ENCODE measurements around the gene KRTAP13-1.

The KRTAP13-1 gene, protein sequence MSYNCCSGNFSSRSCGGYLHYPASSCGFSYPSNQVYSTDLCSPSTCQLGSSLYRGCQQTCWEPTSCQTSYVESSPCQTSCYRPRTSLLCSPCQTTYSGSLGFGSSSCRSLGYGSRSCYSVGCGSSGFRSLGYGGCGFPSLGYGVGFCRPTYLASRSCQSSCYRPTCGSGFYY

DNA sequence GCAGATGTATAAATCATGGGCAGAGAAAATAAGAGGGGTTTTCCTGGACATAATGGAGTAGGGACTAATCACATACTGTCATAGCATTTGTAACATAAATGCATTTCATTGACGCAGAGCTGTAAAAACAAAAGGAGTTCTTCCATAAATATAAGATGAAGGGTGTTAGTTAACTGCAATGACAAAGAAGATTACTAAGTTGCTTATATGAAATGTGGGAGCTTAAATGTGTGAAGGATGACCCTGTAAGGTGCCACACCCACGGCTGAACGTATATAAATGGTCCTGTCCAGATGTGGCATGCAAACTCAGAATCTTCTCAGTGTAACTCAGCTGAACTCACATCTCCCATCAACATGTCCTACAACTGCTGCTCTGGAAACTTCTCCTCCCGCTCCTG, at the start of gene KRTAP13-1:
KRTAP13-1 (plus strand) TSS at position 301 of the 400 bp plus-strand sequence; CDS start at position 357, 56 bp downstream.
- no peak for DNase-seq (ENCODE audit: low read depth)

DNA sequence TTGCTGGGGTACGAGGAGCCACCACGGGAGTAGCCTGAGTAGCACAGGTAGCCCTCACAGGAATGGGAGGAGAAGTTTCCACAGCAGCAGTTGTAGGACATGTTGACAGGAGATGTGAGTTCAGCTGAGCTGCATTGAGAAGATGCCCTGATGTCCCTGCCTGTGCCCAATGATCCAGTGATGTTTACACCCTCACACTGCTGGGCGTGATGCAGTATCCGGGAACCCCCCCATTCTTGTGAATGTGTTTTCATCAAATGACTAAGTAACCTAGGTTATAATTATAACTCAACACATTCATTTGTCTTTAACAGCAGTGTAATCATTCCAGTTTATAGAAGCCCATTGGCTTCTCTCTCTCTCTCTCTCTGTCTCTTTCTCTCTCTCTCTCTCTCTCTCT, 47.3 kb upstream of the KRTAP13-1 start, which contains the start of gene KRTAP23-1:
KRTAP23-1 (minus strand) TSS at position 101 of the 400 bp plus-strand sequence; CDS start at position 101, 0 bp downstream.
- no peak for DNase-seq (ENCODE audit: low read depth)

DNA sequence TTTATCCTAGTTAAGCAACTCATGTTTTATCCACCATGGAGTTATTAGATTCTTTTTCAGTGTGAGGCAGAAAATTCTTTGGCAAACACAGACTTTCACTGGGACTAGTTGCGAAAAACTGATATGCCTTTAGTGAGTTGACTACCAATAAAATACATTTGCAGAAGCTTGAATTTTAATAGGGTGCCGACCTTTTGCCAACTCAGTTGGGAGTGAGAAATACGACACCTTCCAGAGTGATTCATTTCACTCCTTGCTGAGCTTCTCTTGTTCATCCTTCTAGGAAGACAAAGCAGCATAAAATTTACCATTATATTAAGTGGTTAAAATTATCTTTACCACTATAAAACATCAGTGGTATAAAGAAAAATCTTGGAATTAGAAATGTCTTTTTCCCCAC, 46.3 kb upstream of the KRTAP13-1 start:
- DNase-seq (ENCODE audit: low read depth): no peak

DNA sequence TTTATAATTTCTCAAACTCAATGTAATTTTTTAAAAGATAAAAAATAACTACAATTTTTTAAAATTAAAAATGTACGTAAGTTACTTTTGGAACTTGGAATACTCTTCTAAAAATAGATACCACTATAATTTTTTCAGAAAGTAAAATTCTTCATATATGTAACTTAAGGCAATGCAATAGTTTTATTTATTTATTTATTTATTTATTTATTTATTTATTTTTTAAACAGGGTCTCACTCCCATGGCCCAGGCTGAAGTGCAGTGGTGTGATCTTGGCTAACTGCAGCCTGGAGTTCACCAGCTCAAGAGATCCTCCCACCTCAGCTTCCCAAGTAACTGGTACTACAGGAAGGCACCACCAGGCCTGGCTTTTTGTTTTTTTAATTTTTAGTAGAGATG, 44.3 kb upstream of the KRTAP13-1 start:
- DNase-seq (ENCODE audit: low read depth): no peak

DNA sequence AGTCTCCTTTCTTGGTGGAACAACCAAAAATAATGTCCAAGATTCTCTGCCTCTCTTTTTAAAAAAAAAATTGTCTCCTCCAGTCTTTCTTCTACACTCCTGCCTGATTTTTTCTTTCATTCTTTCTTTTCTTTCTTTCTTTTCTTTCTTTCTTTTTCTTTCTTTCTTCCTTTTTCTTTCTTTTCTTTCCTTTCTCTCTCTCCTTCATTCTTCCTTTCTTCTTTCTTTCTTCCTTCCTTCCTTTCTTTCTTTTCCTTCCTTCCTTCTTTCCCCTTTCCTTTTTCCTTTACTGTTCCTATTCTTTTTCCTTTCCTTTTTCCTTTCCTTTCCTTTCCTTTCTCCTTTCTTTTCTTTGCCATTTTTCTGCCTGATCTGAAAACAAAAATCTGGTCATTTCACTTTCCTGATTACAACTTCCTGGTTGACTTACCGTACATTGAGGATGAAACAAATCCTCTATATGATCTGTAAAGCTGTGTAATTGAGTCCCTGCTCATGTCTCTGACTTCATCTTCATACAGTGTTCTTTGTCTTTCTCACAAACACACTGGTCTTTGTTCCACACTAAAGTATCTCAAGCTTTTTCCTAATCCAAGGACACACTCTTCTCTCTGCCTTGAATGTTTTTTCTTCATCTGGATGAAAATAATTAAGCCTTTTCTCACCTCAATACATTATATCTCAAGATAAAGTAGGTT, 41.4 kb upstream of the KRTAP13-1 start:
- DNase-seq (ENCODE audit: low read depth): no peak

DNA sequence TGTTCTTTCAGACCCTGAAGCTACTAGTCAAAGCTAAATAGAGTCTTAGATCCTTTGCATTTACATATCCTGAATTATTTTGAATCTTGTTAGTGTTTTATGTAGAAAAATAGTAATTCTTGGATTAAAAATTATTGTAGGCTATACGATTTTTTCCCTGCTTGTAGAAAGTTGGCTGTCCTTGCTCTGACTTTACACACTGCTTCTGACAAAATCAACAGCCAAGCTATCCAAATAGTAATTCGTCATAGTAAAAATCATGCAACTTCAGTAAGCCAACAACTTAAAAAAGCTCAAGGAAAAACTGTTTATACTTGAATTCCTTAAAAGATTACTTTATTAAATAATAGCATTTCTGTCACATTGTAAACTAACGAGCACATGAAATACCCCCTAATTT, 39.9 kb upstream of the KRTAP13-1 start:
- DNase-seq (ENCODE audit: low read depth): no peak

DNA sequence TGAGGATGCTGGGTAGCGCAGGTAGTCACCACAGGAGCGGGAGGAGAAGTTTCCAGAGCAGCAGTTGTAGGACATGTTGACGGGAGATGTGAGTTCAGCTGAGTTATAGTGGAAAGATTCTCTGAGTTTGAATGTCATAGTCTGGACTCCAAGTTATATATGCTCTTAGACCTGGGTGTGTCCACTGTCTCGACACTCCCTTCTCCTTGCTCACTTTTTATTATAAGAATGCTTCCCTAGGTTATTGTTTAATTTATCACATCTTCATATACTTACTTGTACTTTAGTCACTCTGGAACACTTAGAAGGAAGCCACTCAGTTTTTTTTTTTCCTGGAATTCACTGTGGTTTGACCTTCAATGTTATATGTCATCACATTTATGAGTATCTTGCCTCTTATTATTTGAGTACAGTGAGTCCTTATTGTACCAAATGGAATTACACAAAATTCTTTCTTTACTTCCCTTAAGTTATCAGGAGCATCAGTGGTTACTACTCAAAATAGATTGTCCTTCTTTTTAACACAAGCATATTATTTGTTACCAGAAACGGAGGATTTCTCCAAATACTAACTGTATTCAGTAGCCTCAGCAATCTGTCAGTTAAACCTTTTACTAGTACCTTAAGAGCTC, 23.6 kb upstream of the KRTAP13-1 start, which contains the start of gene KRTAP13-2:
KRTAP13-2 (minus strand) TSS at position 133 of the 632 bp plus-strand sequence; CDS start at position 75, 58 bp downstream.
- DNase-seq (ENCODE audit: low read depth): no peak

DNA sequence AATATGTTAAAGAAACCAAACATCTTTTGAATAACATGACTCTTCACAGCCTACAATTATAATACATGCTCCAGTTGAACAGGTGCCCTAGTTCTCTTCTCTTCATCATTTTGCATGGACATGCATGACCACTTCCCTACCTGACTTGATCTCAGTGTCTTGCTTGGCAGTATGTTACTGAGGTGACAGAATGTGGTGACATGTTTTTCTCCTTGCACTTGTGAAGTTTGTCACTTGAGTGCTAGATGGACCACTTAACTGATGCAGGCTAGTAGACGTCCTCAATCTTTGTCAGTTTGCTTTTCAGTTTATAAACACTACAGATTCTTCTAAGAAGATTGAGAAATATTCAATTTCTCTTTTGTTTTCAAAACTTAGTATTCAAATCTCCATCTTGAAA, 13.6 kb upstream of the KRTAP13-1 start:
- no peak for DNase-seq (ENCODE audit: low read depth)

DNA sequence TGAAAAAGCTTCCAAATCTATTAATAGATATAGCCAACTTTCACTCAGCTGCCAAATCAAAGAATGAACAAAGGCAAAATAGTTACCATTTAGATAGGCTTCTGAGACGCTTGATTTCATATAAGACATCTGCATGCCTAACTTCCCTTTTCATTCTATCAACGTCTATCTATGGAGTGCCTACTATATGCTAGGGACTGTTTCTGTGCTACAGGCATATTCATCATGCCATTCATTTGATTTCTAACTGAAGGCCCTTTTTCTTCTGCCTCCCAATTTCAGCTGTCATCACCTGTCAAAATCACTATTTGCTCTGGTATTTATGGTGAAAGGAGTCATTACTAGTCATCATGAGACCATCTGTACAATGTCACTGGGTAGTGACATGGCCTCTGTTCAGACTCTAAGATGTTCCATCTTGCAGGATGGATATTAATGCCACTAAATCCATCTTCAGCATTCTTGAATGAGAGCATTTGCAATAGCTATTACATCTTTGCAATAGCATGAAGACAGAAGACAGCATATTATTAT, 4.3 kb upstream of the KRTAP13-1 start:
- no peak for DNase-seq (ENCODE audit: low read depth)

DNA sequence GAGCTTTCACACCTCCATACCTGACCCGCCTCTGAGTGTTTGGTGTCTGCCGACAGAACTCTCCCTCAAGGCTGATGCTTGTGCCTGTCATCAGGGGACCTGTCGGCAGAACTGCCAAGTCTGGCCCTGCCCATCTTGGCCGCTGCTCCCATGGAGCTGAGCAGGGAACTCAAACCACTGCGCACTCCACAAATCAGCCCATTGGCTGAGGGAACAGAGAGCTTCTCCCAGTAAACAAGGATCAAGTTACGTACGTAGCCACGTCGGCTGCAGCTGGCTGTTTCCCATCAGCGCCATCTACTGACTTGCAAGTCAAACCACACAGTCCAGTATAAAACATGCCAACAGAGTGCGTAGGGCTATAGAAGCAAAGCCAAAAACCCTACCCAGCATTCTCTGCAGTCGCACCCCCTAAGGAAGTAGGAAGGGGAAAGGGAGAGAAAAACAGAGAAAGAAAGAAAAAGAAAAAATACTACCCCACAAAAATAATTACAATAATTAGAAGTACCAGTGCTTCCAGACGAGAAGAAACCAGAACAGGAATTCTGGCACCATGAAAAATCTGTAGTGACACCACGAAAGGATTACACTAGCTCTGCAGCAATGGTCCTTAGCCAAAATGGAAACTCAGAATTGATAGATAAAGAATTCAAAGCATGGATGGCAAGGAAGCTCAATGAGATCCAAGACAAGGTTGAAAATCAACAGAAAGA, 13.1 kb downstream of the KRTAP13-1 start:
- no peak for DNase-seq (ENCODE audit: low read depth)

DNA sequence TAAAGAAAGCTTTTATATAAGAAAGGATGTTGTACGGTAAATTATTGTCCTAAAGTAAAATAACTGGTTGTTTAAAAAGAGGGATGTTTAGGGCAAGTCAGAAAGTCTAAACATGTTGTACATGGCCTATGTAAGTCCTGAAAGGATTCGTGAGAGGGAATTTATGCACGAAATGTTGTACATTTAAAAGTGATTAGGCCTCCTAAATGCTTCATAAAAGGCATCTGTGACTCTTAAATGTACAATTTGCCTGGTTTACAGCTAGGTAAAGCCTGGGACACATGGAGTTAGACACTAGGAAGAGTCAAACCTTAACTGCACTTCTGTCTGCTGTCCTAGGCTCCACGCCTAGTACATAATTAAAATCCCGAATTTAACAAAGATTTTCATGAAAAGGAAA, 20.2 kb downstream of the KRTAP13-1 start:
- DNase-seq (ENCODE audit: low read depth): no peak

DNA sequence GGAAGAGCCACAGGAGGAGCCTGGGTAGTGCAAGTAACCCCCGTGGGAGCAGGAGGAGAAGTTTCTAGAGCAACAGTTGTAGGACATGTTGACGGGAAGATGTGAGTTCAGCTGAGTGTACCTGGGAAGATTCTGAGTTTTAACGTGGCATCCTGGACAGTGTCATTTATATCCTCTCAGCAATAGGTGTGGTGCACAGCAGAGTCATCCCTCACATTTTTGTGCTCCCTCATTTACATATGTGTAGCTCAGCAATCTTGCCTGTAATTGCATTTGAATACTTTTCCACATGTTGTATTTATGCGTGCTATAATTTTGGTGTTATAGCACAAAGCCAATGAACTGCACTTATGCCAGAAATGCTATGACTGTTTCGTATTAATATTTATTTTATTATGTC, 30.0 kb downstream of the KRTAP13-1 start, which contains the start of gene KRTAP13-3:
KRTAP13-3 (minus strand) TSS at position 101 of the 400 bp plus-strand sequence; CDS start at position 87, 14 bp downstream.
- no peak for DNase-seq (ENCODE audit: low read depth)

DNA sequence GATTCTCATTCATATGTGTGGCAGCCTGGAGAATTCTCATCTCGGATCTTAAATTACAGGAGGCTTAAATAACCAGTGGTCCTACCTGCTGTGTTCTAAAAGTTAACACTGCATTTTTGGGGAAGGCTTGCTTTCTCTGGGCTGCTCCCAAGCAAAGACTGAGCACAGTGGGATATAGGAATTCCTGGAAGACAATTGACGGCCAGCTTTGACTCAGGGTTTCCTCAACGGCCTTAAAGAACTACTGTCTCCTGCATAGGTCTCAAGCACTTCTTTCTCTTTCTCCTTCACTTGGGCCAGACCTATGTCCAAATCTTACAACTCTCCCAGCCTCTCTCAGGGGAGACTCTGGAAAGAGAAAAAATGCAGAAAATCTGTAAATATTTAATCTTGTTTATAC, 30.9 kb downstream of the KRTAP13-1 start:
- no peak for DNase-seq (ENCODE audit: low read depth)

DNA sequence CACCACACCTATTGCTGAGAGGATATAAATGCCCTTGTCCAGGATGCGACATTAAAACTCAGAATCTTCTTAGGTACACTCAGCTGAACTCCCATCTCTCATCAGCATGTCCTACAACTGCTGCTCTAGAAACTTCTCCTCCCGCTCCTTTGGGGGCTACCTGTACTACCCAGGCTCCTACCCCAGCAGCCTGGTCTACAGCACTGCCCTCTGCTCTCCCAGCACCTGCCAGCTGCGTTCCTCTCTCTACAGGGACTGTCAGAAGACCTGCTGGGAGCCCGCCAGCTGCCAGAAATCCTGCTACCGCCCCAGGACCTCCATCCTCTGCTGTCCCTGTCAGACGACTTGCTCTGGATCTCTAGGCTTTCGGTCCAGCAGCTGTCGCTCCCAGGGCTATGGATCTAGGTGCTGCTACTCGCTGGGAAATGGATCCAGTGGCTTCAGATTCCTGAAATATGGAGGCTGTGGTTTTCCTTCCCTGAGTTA, 34.4 kb downstream of the KRTAP13-1 start, which contains the start of gene KRTAP13-4:
KRTAP13-4 (plus strand) TSS at position 51 of the 486 bp plus-strand sequence; CDS start at position 107, 56 bp downstream.
- no peak for DNase-seq (ENCODE audit: low read depth)

DNA sequence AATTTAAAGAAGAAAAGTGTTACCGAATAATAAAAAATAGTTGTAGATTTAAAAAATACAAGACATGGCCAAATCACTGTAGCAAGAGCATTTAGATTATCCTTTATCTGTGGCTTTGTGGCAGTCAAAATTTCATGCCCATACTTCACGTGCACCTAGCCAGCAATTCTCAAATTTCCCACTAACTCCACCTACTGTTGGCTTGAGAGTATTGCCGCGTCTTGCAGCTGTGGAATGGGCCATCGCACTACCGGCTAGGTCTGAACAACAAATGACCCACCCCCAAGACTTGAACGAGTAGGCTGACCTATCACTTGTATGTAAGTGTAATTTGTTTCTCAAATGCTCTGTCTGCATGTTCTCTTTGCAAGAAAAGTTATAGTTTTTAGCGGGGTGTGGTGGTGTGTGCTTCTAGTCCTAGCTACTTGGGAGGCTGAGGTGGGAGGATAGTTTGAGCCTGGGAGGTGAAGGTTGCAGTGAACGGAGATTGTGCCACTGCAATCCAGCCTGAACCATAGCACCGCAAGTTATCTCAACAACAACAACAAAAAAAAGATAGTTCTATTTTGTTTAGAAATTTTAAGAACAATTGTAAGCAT, 38.3 kb downstream of the KRTAP13-1 start:
- no peak for DNase-seq (ENCODE audit: low read depth)

DNA sequence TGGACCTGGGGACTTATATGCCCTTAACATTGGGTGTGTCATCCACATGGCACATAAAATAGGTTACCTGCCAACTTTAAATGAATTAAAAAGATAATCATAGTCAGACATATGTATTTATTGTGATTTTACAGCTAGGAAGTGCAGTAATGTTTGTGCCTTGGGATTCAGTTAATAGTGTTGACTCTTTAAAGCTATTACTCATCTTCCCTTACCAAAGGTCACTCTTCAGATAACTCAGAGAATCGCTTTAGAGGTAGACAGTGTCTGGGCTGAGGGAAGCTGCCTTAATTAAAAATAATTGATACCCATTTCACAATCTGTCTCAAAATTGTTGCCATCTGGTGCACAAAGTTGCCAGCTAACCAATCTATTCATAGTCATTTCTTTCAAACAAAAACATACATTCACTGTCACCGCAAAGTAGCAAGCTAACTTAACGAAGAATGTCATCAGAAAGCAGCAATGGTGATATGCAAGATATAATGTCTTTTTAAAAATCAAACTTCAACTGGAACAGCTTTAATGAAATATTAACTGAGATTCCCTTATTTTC, 41.3 kb downstream of the KRTAP13-1 start:
- no peak for DNase-seq (ENCODE audit: low read depth)

DNA sequence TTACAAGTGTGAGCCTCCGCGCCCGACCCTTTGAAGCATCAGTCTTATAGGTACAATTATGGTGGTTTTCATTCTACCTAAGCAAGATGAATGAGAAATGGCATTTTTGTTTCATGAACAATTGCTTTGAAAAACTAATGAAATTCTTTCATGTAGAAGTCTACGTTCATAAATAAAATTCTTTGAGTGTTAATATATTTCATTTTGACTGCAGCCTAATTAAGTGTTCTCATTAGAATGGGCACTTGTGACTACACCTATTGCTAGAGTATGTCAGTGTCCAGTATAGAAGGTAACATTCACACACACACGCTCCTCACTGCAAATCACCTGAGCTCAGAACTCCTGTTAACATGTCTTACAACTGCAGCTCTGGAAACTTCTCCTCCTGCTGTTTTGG, 44.1 kb downstream of the KRTAP13-1 start, which contains the start of gene KRTAP15-1:
KRTAP15-1 (plus strand) TSS at position 301 of the 400 bp plus-strand sequence; CDS start at position 354, 53 bp downstream.
- no peak for DNase-seq (ENCODE audit: low read depth)

DNA sequence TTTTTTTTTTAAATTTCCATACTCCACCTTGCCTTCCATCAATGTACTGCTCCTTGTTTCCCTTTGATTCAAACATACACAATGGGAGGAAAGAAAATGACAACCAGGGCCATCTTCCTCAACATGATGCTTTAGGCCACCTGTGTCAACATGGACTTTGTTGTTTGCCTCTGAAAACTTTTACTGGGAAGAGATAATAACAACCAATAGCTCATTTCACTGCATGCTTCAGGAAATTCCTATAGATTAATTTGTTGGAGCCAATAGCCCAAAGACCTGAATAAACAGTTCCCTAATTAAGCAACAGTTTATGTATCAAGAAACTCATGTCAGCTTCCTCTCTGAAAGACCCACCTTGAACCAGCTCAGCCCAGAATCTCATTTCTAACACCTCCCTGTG, 47.4 kb downstream of the KRTAP13-1 start:
- DNase-seq (ENCODE audit: low read depth): no peak

DNA sequence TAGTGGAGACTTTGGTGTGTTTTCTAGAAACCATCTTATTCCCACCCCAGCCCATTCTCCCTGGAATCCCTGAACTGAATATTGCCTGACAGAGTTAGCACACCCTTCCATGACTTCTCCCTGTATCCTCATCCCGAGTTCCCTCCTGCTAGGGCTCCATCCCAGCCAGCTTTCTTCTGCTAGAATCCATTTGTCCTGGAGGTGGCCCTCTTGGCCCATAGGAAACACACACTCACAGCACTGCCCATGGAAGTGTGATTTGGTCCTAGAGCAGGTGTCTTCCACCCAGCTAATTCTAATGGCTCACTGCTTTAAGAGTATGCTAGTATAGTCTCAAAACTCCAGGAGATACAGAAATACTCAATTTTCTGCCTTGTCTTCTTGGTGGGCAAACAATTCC, 48.4 kb downstream of the KRTAP13-1 start:
- no peak for DNase-seq (ENCODE audit: low read depth)

Measured in activated T-helper 9 cell treated with anti-CD3 and anti-CD28 coated beads, Interleukin-2, amount 50 U/mL, for 16 hours (primary cell).